WTC11 (cell line): Measurements from ENCODE around the gene WWOX. TPM values are rescaled to one million over a fixed set of nuclear protein-coding genes. Genes with fewer than 3 reads are reported as not detected.

ENCODE experiments used
- ATAC-seq: fragments of 200-7000 bp; cut with Tn5 transposase; 2 replicates; pipeline ENCODE4 v1.10.0; 2021; ENCODE audit warnings: mild to moderate bottlenecking, moderate library complexity
- CTCF ChIA-PET: fragments of 300-600 bp; sonication (Branson Sonifier 250); formaldehyde crosslinking; loops from one replicate; lab custom pipeline; 2021; ENCODE audit warnings: antibody characterized with exemption; lab: Charles Lee
- POLR2A ChIA-PET: fragments of 350-600 bp; sonication (Branson Sonifier 250); formaldehyde crosslinking; loops from one replicate; lab custom pipeline; 2021; ENCODE audit warnings: antibody characterized with exemption; lab: Charles Lee
- DNase-seq: peaks from one replicate; pipeline ENCODE4 v3.0.0; 2021; ENCODE audit warnings: low spot score
- H3K27ac Mint-ChIP-seq: 2 replicates; pipeline ENCODE4 v1.8.0; 2021; ENCODE audit warnings: mixed read lengths
- H3K27me3 Mint-ChIP-seq: 2 replicates; pipeline ENCODE4 v1.8.0; 2021; ENCODE audit warnings: low read depth, mild to moderate bottlenecking, moderate library complexity, mixed read lengths
- H3K36me3 Mint-ChIP-seq: 2 replicates; pipeline ENCODE4 v1.8.0; 2021; ENCODE audit warnings: mixed read lengths
- H3K4me1 Mint-ChIP-seq: 2 replicates; pipeline ENCODE4 v1.8.0; 2022; ENCODE audit warnings: mixed read lengths
- H3K4me3 Mint-ChIP-seq: 2 replicates; pipeline ENCODE4 v1.8.0; 2021; ENCODE audit warnings: mild to moderate bottlenecking, moderate library complexity, mixed read lengths
- H3K9me3 Mint-ChIP-seq: 2 replicates; pipeline ENCODE4 v1.8.0; 2021; ENCODE audit warnings: mixed read lengths
- ATF1 ChIP-seq: sonication (generic); formaldehyde crosslinking; IDR thresholded peaks from 2 replicates; pipeline ENCODE4 v1.8.1; 2023; ENCODE audit warnings: mild to moderate bottlenecking, moderate library complexity, missing genetic modification reagents
- ATF3 ChIP-seq: sonication (generic); formaldehyde crosslinking; conservative IDR thresholded peaks from 2 replicates; pipeline ENCODE4 v1.8.1; 2022; ENCODE audit warnings: mild to moderate bottlenecking, missing genetic modification reagents
- CDX4 ChIP-seq: fragments of 250-450 bp; sonication (Bioruptor Pico); IDR thresholded peaks from 2 replicates; pipeline ENCODE4 v1.9.0; 2021; ENCODE audit warnings: moderate library complexity, mild to moderate bottlenecking, inconsistent platforms, borderline replicate concordance
- CREB1 ChIP-seq: sonication (generic); formaldehyde crosslinking; IDR thresholded peaks from 2 replicates; pipeline ENCODE4 v1.8.0; 2023; ENCODE audit warnings: mild to moderate bottlenecking, missing genetic modification reagents
- CREM ChIP-seq: sonication (generic); formaldehyde crosslinking; IDR thresholded peaks from 2 replicates; pipeline ENCODE4 v1.8.1; 2022; ENCODE audit warnings: mild to moderate bottlenecking, missing genetic modification reagents, moderate library complexity
- ETV6 ChIP-seq: sonication (generic); formaldehyde crosslinking; IDR thresholded peaks from 2 replicates; pipeline ENCODE4 v1.8.1; 2022; ENCODE audit warnings: mild to moderate bottlenecking, missing genetic modification reagents
- FOXJ3 ChIP-seq: sonication (generic); formaldehyde crosslinking; IDR thresholded peaks from 2 replicates; pipeline ENCODE4 v1.9.0; 2021; ENCODE audit warnings: missing genetic modification reagents, mild to moderate bottlenecking, borderline replicate concordance
- NFATC4 ChIP-seq: fragments of 250-450 bp; sonication (Bioruptor Pico); IDR thresholded peaks from 2 replicates; pipeline ENCODE4 v1.9.0; 2021; ENCODE audit warnings: mild to moderate bottlenecking
- NR3C1 ChIP-seq: sonication (generic); formaldehyde crosslinking; conservative IDR thresholded peaks from 2 replicates; pipeline ENCODE4 v1.8.1; 2023; ENCODE audit warnings: low read depth, mild to moderate bottlenecking, missing genetic modification reagents
- PRDM15 ChIP-seq: sonication (generic); formaldehyde crosslinking; IDR thresholded peaks from 2 replicates; pipeline ENCODE4 v1.8.0; 2022; ENCODE audit warnings: missing genetic modification reagents
- RORB ChIP-seq: fragments of 250-450 bp; sonication (Bioruptor Pico); IDR thresholded peaks from 2 replicates; pipeline ENCODE4 v1.9.0; 2021; ENCODE audit warnings: mild to moderate bottlenecking
- SMAD4 ChIP-seq: sonication (generic); formaldehyde crosslinking; IDR thresholded peaks from 2 replicates; pipeline ENCODE4 v1.8.0; 2022; ENCODE audit warnings: mild to moderate bottlenecking, missing genetic modification reagents
- TCF7 ChIP-seq: sonication (generic); formaldehyde crosslinking; IDR thresholded peaks from 2 replicates; pipeline ENCODE4 v1.8.0; 2022; ENCODE audit warnings: mild to moderate bottlenecking, low read depth, missing genetic modification reagents, moderate library complexity
- ZNF219 ChIP-seq: sonication (generic); formaldehyde crosslinking; IDR thresholded peaks from 2 replicates; pipeline ENCODE4 v1.8.0; 2023; ENCODE audit warnings: missing genetic modification reagents, mild to moderate bottlenecking, borderline replicate concordance
- ZNF396 ChIP-seq: fragments of 250-450 bp; sonication (Bioruptor Pico); IDR thresholded peaks from 2 replicates; pipeline ENCODE4 v1.8.0; 2021; ENCODE audit warnings: mild to moderate bottlenecking, moderate library complexity, borderline replicate concordance
- ZNF512 ChIP-seq: sonication (generic); formaldehyde crosslinking; IDR thresholded peaks from 2 replicates; pipeline ENCODE4 v1.8.1; 2022; ENCODE audit warnings: missing genetic modification reagents, borderline replicate concordance
- total RNA-seq: library from RNA; stranded (reverse); gene quantifications from 3 replicates; pipeline ENCODE4 v1.2.3, GENCODE V29; 2021
- TF ChIP-seq, protein P1 (sequence below): sonication (generic); formaldehyde crosslinking; IDR thresholded peaks from 2 replicates; pipeline ENCODE4 v1.8.1; 2023; ENCODE audit warnings: mild to moderate bottlenecking, missing genetic modification reagents

WWOX gene
- total RNA-seq, 1 experiment from 2014 or later: 15.7 TPM

DNA sequence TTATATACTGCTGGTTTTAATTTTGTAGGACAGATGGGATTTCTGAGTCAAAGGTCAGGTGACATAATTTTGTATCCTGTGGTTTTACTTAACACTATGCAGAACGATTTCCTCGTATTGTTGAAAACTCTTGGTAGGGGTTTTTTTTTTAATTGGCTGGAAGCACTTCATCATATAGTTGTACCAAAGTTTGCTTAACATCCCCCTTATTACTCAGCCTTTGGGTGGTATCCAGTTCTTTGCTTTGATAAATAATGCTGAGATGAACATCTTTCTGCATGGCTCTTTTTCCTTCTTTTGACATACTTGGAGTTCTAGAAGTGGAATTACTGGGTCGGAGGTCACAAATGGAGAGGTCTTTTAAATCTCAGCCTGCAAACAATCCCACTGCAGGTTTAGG lies 1082.0 kb downstream of the WWOX start (continued):
- TF ChIP-seq PRDM15 (CRISPR knock-in tag) (no peak), FOXJ3 (CRISPR knock-in tag) (no peak), CREB1 (no peak), NR3C1 (CRISPR knock-in tag) (no peak), NFATC4 (CRISPR knock-in tag) (no peak), ATF1 (CRISPR knock-in tag) (no peak)

GRCh38 chr16:79182616-79183015 lies 1083.2 kb downstream of the WWOX start:
- H3K9me3 Mint-ChIP-seq: peaks cover 13% of the 10 kb centered on the region
- H3K27me3 Mint-ChIP-seq: no peaks in the 10 kb centered on the region
- H3K27ac Mint-ChIP-seq: no peak overlapping the region
- peaks cover 4% of the 10 kb centered on the region; the same call in 1 of the 2 replicates for H3K36me3 Mint-ChIP-seq
- no peak overlapping the region for H3K4me3 Mint-ChIP-seq
- CTCF ChIA-PET: no interaction called here
- DNase-seq (no peak), ATAC-seq (no peak)
- H3K4me1 Mint-ChIP-seq: peaks cover 10% of the 10 kb centered on the region
- TF ChIP-seq RORB (CRISPR knock-in tag): no peak
- POLR2A ChIA-PET: no interaction called here

DNA sequence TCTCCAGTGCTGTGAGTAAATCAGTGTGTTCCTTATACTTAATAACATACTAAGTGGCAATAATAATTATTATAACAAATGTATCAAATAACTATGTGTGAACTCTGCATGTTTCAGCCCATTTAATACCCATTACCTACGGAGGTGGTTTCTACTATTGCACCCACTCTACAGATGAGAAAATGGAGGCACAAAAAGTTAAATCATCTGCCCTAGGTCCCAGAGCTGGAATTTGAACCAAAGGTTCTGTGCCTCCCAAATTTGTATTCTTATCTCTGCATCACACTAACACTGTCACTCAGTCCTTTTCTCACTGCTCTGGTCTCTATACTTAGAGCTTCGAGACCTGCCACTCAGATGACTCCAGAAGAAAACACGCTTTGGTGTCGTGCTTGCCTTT lies 1084.1 kb downstream of the WWOX start:
- no peak for ATAC-seq
- TF ChIP-seq RORB (CRISPR knock-in tag) (no peak), CREM (no peak), TCF7 (no peak), CDX4 (CRISPR knock-in tag) (no peak), ZNF396 (CRISPR knock-in tag) (no peak), ZNF512 (CRISPR knock-in tag) (no peak), ZNF219 (CRISPR knock-in tag) (no peak), NFATC4 (CRISPR knock-in tag) (no peak), ATF3 (CRISPR knock-in tag) (no peak), ETV6 (CRISPR knock-in tag) (no peak), SMAD4 (CRISPR knock-in tag) (no peak), NR3C1 (CRISPR knock-in tag) (no peak)
- TF ChIP-seq, protein P1, sequence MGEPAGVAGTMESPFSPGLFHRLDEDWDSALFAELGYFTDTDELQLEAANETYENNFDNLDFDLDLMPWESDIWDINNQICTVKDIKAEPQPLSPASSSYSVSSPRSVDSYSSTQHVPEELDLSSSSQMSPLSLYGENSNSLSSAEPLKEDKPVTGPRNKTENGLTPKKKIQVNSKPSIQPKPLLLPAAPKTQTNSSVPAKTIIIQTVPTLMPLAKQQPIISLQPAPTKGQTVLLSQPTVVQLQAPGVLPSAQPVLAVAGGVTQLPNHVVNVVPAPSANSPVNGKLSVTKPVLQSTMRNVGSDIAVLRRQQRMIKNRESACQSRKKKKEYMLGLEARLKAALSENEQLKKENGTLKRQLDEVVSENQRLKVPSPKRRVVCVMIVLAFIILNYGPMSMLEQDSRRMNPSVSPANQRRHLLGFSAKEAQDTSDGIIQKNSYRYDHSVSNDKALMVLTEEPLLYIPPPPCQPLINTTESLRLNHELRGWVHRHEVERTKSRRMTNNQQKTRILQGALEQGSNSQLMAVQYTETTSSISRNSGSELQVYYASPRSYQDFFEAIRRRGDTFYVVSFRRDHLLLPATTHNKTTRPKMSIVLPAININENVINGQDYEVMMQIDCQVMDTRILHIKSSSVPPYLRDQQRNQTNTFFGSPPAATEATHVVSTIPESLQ: no peak

More for the DNA sequence above, 1084.1 kb downstream of the WWOX start:
- peaks cover 11% of the 10 kb centered on the region for H3K9me3 Mint-ChIP-seq
- no peak overlapping the region for H3K27ac Mint-ChIP-seq
- CTCF ChIA-PET: no interaction called here
- H3K4me3 Mint-ChIP-seq: no peak overlapping the region
- DNase-seq: no peak
- peaks cover 19% of the 10 kb centered on the region for H3K4me1 Mint-ChIP-seq
- POLR2A ChIA-PET: no interaction called here
- peaks cover 2% of the 10 kb centered on the region; the same call in 1 of the 2 replicates for H3K36me3 Mint-ChIP-seq
- no peaks in the 10 kb centered on the region for H3K27me3 Mint-ChIP-seq
